ELR (cell line): Measurements from ENCODE around the gene RAB5IF.
"Not testable (repeated sequence)": the region's sequence is repeated elsewhere in the genome, so short reads cannot be mapped to it uniquely, and the experiment has no call there.

Experiments used
- DNase-seq: peaks from one replicate; pipeline ENCODE4 v3.0.0-alpha.2; 2015; ENCODE audit warnings: low read depth

The RAB5IF gene

GRCh38 chr20:36605399-36606157, at the start of gene RAB5IF:
Gene RAB5IF (plus strand): TSS chr20:36605779. CDS start chr20:36605952, 173 bp downstream.
- peak; percentile 100 for DNase-seq

- no peak for DNase-seq
Measured at GRCh38 chr20:36562724-36563123, 42.9 kb upstream of the RAB5IF start.

- no peak for DNase-seq
Measured at GRCh38 chr20:36563374-36563773, 42.2 kb upstream of the RAB5IF start.

- DNase-seq, result not testable (repeated sequence)
Measured at GRCh38 chr20:36564078-36564725, 41.4 kb upstream of the RAB5IF start.

- DNase-seq, result not testable (repeated sequence)
Measured at GRCh38 chr20:36564726-36565121, 40.9 kb upstream of the RAB5IF start.

GRCh38 chr20:36565520-36565919, 40.1 kb upstream of the RAB5IF start:
- DNase-seq, result no peak

- peak; percentile 69 for DNase-seq
Measured at GRCh38 chr20:36569847-36570429, 35.6 kb upstream of the RAB5IF start.

- no peak for DNase-seq
Measured at GRCh38 chr20:36571564-36572504, 33.7 kb upstream of the RAB5IF start.

GRCh38 chr20:36572701-36573102, 32.9 kb upstream of the RAB5IF start:
- peak; percentile 79 for DNase-seq

- peak; percentile 94 for DNase-seq
Measured at GRCh38 chr20:36573103-36573797, 32.3 kb upstream of the RAB5IF start, which contains the start of gene TGIF2. Gene TGIF2 (plus strand): TSS chr20:36573597. CDS start chr20:36578775, 5,178 bp downstream.

GRCh38 chr20:36573798-36574365, 31.7 kb upstream of the RAB5IF start:
- DNase-seq, result peak; percentile 41

GRCh38 chr20:36574366-36575135, 31.0 kb upstream of the RAB5IF start:
- DNase-seq, result peak; percentile 77

- no peak for DNase-seq
Measured at GRCh38 chr20:36576081-36576445, 29.5 kb upstream of the RAB5IF start.

- no peak for DNase-seq
Measured at GRCh38 chr20:36578356-36579041, 27.1 kb upstream of the RAB5IF start.

GRCh38 chr20:36579996-36580545, 25.5 kb upstream of the RAB5IF start:
- DNase-seq, result peak; percentile 47

- no peak for DNase-seq
Measured at GRCh38 chr20:36582322-36582721, 23.3 kb upstream of the RAB5IF start.

GRCh38 chr20:36582821-36583220, 22.8 kb upstream of the RAB5IF start:
- no peak for DNase-seq

- no peak for DNase-seq
Measured at GRCh38 chr20:36584018-36584481, 21.5 kb upstream of the RAB5IF start.
